WTC11 (cell line): ENCODE results near the gene RDH12. TPM values are rescaled to one million over a fixed set of nuclear protein-coding genes. Genes with fewer than 3 reads are reported as not detected.

ENCODE experiments used
- ATAC-seq: fragments of 200-7000 bp; cut with Tn5 transposase; 2 replicates; pipeline ENCODE4 v1.10.0; 2021; ENCODE audit warnings: mild to moderate bottlenecking, moderate library complexity
- CTCF ChIA-PET: fragments of 300-600 bp; sonication (Branson Sonifier 250); formaldehyde crosslinking; loops from one replicate; lab custom pipeline; 2021; ENCODE audit warnings: antibody characterized with exemption; lab: Charles Lee
- POLR2A ChIA-PET: fragments of 350-600 bp; sonication (Branson Sonifier 250); formaldehyde crosslinking; loops from one replicate; lab custom pipeline; 2021; ENCODE audit warnings: antibody characterized with exemption; lab: Charles Lee
- DNase-seq: peaks from one replicate; pipeline ENCODE4 v3.0.0; 2021; ENCODE audit warnings: low spot score
- H3K27ac Mint-ChIP-seq: 2 replicates; pipeline ENCODE4 v1.8.0; 2021; ENCODE audit warnings: mixed read lengths
- H3K27me3 Mint-ChIP-seq: 2 replicates; pipeline ENCODE4 v1.8.0; 2021; ENCODE audit warnings: low read depth, mild to moderate bottlenecking, moderate library complexity, mixed read lengths
- H3K36me3 Mint-ChIP-seq: 2 replicates; pipeline ENCODE4 v1.8.0; 2021; ENCODE audit warnings: mixed read lengths
- H3K4me1 Mint-ChIP-seq: 2 replicates; pipeline ENCODE4 v1.8.0; 2022; ENCODE audit warnings: mixed read lengths
- H3K4me3 Mint-ChIP-seq: 2 replicates; pipeline ENCODE4 v1.8.0; 2021; ENCODE audit warnings: mild to moderate bottlenecking, moderate library complexity, mixed read lengths
- H3K9me3 Mint-ChIP-seq: 2 replicates; pipeline ENCODE4 v1.8.0; 2021; ENCODE audit warnings: mixed read lengths
- E2F1 ChIP-seq: sonication (generic); formaldehyde crosslinking; IDR thresholded peaks from 2 replicates; pipeline ENCODE4 v1.8.0; 2022; ENCODE audit warnings: mild to moderate bottlenecking, missing genetic modification reagents
- ETV6 ChIP-seq: sonication (generic); formaldehyde crosslinking; IDR thresholded peaks from 2 replicates; pipeline ENCODE4 v1.8.1; 2022; ENCODE audit warnings: mild to moderate bottlenecking, missing genetic modification reagents
- FOXP4 ChIP-seq: sonication (generic); formaldehyde crosslinking; IDR thresholded peaks from 2 replicates; pipeline ENCODE4 v1.8.0; 2022; ENCODE audit warnings: mild to moderate bottlenecking, missing genetic modification reagents
- GRHL2 ChIP-seq: fragments of 250-450 bp; sonication (Bioruptor Pico); IDR thresholded peaks from 2 replicates; pipeline ENCODE4 v1.8.0; 2022; ENCODE audit warnings: mild to moderate bottlenecking, moderate library complexity; ENCODE audit not compliant: insufficient replicate concordance, severe bottlenecking
- HMGA2 ChIP-seq: fragments of 250-450 bp; sonication (Bioruptor Pico); IDR thresholded peaks from 2 replicates; pipeline ENCODE4 v1.4.0; 2021; ENCODE audit warnings: mild to moderate bottlenecking, moderate library complexity
- PREB ChIP-seq: sonication (generic); formaldehyde crosslinking; IDR thresholded peaks from 2 replicates; pipeline ENCODE4 v1.8.1; 2022; ENCODE audit warnings: mild to moderate bottlenecking, missing genetic modification reagents, moderate library complexity, borderline replicate concordance
- SMAD3 ChIP-seq: sonication (generic); formaldehyde crosslinking; IDR thresholded peaks from 2 replicates; pipeline ENCODE4 v1.8.0; 2022; ENCODE audit warnings: missing genetic modification reagents, mild to moderate bottlenecking, borderline replicate concordance
- USF2 ChIP-seq: sonication (generic); formaldehyde crosslinking; IDR thresholded peaks from 2 replicates; pipeline ENCODE4 v1.8.1; 2023; ENCODE audit warnings: mild to moderate bottlenecking, missing genetic modification reagents, moderate library complexity
- ZNF263 ChIP-seq: sonication (generic); formaldehyde crosslinking; IDR thresholded peaks from 2 replicates; pipeline ENCODE4 v1.8.1; 2022; ENCODE audit warnings: low read depth, mild to moderate bottlenecking, moderate library complexity, missing genetic modification reagents
- ZNF416 ChIP-seq: fragments of 250-450 bp; sonication (Bioruptor Pico); IDR thresholded peaks from 2 replicates; pipeline ENCODE4 v1.9.0; 2021; ENCODE audit warnings: mild to moderate bottlenecking, inconsistent platforms
- ZNF512 ChIP-seq: sonication (generic); formaldehyde crosslinking; IDR thresholded peaks from 2 replicates; pipeline ENCODE4 v1.8.1; 2022; ENCODE audit warnings: missing genetic modification reagents, borderline replicate concordance
- ZNF671 ChIP-seq: fragments of 250-450 bp; sonication (Bioruptor Pico); IDR thresholded peaks from 2 replicates; pipeline ENCODE4 v1.8.0; 2021; ENCODE audit warnings: mild to moderate bottlenecking
- total RNA-seq: library from RNA; stranded (reverse); gene quantifications from 3 replicates; pipeline ENCODE4 v1.2.3, GENCODE V29; 2021
- TF ChIP-seq, protein P1 (sequence below): sonication (generic); formaldehyde crosslinking; IDR thresholded peaks from 2 replicates; pipeline ENCODE4 v1.8.1; 2023; ENCODE audit warnings: mild to moderate bottlenecking, missing genetic modification reagents, moderate library complexity
- TF ChIP-seq, protein P2 (sequence below): fragments of 250-450 bp; sonication (Bioruptor Pico); IDR thresholded peaks from 2 replicates; pipeline ENCODE4 v1.8.0; 2021; ENCODE audit warnings: mild to moderate bottlenecking
- TF ChIP-seq, protein P3 (sequence below): sonication (generic); formaldehyde crosslinking; IDR thresholded peaks from 2 replicates; pipeline ENCODE4 v1.8.1; 2023; ENCODE audit warnings: mild to moderate bottlenecking, moderate library complexity, missing genetic modification reagents
- TF ChIP-seq, protein P4 (sequence below): fragments of 250-450 bp; sonication (Bioruptor Pico); IDR thresholded peaks from 2 replicates; pipeline ENCODE4 v1.9.0; 2021; ENCODE audit warnings: mild to moderate bottlenecking
- TF ChIP-seq, protein P5 (sequence below): sonication (generic); formaldehyde crosslinking; IDR thresholded peaks from 2 replicates; pipeline ENCODE4 v1.8.1; 2022; ENCODE audit warnings: low read depth, mild to moderate bottlenecking, moderate library complexity, missing genetic modification reagents, borderline replicate concordance
- TF ChIP-seq, protein P6 (sequence below): sonication (generic); formaldehyde crosslinking; IDR thresholded peaks from 2 replicates; pipeline ENCODE4 v1.8.0; 2022; ENCODE audit warnings: mild to moderate bottlenecking, missing genetic modification reagents

Gene RDH12
- total RNA-seq, 1 experiment from 2014 or later = 0.77 TPM

DNA sequence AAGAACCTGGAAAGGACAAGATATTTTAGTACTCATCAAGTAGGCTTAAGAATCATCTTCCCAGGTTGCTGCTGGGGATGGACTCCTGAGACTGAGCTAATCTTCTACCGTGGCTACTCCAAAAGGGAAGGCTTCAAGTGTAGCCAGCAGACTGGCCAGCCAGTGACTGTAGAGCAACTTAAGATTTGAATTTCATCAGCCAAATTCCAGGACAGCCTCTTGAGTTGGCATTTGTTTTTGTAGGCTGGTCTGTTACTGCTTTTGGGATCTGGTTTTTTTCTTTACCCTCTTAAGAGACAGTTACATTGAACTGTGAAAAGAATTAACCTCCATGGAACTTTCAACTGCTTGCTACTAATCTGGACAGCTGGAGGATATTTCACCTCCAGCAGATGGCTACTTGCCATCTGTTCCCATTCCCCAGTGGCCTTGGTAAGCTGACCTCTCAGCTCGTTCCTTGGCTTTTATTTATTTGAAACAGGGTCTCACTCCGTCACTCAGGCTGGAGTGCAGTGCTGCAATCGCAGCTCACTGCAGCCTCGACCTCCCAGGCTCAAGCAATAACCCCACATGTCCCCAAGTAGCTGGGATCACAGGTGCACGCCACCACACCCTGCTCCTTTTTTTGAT, 47.9 kb upstream of the RDH12 start (continued):
- TF ChIP-seq, protein P1, sequence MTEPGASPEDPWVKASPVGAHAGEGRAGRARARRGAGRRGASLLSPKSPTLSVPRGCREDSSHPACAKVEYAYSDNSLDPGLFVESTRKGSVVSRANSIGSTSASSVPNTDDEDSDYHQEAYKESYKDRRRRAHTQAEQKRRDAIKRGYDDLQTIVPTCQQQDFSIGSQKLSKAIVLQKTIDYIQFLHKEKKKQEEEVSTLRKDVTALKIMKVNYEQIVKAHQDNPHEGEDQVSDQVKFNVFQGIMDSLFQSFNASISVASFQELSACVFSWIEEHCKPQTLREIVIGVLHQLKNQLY (CRISPR knock-in tag) = no peak
- TF ChIP-seq, protein P2, sequence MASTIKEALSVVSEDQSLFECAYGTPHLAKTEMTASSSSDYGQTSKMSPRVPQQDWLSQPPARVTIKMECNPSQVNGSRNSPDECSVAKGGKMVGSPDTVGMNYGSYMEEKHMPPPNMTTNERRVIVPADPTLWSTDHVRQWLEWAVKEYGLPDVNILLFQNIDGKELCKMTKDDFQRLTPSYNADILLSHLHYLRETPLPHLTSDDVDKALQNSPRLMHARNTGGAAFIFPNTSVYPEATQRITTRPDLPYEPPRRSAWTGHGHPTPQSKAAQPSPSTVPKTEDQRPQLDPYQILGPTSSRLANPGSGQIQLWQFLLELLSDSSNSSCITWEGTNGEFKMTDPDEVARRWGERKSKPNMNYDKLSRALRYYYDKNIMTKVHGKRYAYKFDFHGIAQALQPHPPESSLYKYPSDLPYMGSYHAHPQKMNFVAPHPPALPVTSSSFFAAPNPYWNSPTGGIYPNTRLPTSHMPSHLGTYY (CRISPR knock-in tag) = no peak
- TF ChIP-seq E2F1 (CRISPR knock-in tag) = no peak
- TF ChIP-seq, protein P3, sequence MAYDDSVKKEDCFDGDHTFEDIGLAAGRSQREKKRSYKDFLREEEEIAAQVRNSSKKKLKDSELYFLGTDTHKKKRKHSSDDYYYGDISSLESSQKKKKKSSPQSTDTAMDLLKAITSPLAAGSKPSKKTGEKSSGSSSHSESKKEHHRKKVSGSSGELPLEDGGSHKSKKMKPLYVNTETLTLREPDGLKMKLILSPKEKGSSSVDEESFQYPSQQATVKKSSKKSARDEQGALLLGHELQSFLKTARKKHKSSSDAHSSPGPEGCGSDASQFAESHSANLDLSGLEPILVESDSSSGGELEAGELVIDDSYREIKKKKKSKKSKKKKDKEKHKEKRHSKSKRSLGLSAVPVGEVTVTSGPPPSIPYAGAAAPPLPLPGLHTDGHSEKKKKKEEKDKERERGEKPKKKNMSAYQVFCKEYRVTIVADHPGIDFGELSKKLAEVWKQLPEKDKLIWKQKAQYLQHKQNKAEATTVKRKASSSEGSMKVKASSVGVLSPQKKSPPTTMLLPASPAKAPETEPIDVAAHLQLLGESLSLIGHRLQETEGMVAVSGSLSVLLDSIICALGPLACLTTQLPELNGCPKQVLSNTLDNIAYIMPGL (CRISPR knock-in tag) = no peak
- TF ChIP-seq, protein P4, sequence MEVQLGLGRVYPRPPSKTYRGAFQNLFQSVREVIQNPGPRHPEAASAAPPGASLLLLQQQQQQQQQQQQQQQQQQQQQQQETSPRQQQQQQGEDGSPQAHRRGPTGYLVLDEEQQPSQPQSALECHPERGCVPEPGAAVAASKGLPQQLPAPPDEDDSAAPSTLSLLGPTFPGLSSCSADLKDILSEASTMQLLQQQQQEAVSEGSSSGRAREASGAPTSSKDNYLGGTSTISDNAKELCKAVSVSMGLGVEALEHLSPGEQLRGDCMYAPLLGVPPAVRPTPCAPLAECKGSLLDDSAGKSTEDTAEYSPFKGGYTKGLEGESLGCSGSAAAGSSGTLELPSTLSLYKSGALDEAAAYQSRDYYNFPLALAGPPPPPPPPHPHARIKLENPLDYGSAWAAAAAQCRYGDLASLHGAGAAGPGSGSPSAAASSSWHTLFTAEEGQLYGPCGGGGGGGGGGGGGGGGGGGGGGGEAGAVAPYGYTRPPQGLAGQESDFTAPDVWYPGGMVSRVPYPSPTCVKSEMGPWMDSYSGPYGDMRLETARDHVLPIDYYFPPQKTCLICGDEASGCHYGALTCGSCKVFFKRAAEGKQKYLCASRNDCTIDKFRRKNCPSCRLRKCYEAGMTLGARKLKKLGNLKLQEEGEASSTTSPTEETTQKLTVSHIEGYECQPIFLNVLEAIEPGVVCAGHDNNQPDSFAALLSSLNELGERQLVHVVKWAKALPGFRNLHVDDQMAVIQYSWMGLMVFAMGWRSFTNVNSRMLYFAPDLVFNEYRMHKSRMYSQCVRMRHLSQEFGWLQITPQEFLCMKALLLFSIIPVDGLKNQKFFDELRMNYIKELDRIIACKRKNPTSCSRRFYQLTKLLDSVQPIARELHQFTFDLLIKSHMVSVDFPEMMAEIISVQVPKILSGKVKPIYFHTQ (CRISPR knock-in tag) = no peak
- TF ChIP-seq ZNF263 = no peak
- TF ChIP-seq ETV6 (CRISPR knock-in tag) = no peak
- TF ChIP-seq PREB (CRISPR knock-in tag) = no peak
- TF ChIP-seq ZNF671 (CRISPR knock-in tag) = no peak
- TF ChIP-seq, protein P5, sequence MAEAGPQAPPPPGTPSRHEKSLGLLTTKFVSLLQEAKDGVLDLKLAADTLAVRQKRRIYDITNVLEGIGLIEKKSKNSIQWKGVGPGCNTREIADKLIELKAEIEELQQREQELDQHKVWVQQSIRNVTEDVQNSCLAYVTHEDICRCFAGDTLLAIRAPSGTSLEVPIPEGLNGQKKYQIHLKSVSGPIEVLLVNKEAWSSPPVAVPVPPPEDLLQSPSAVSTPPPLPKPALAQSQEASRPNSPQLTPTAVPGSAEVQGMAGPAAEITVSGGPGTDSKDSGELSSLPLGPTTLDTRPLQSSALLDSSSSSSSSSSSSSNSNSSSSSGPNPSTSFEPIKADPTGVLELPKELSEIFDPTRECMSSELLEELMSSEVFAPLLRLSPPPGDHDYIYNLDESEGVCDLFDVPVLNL (CRISPR knock-in tag) = no peak

- ChIA-PET CTCF (interaction anchor here (1.0 to 4.0 kb wide), 4 partner anchors 41 to 243 kb away, joined by 4 to 49 read pairs (median 6); partner anchors contain the start of genes ARG2 and PIGH), POLR2A (no interaction called here)
- peaks cover 6% of the 10 kb centered on the region for H3K4me1 Mint-ChIP-seq
- no peaks in the 10 kb centered on the region for H3K9me3 Mint-ChIP-seq
- DNase-seq (no peak), ATAC-seq (no peak)
- no peak overlapping the region for H3K27ac Mint-ChIP-seq
- peaks cover 7% of the 10 kb centered on the region for H3K36me3 Mint-ChIP-seq
- H3K4me3 Mint-ChIP-seq = no peak overlapping the region
- H3K27me3 Mint-ChIP-seq = no peaks in the 10 kb centered on the region
- TF ChIP-seq HMGA2 (CRISPR knock-in tag) (no peak), ZNF512 (no peak), USF2 (CRISPR knock-in tag) (no peak), ZNF416 (no peak), SMAD3 (CRISPR knock-in tag) (no peak), FOXP4 (CRISPR knock-in tag) (no peak), GRHL2 (CRISPR knock-in tag) (no peak)
- TF ChIP-seq, protein P6, sequence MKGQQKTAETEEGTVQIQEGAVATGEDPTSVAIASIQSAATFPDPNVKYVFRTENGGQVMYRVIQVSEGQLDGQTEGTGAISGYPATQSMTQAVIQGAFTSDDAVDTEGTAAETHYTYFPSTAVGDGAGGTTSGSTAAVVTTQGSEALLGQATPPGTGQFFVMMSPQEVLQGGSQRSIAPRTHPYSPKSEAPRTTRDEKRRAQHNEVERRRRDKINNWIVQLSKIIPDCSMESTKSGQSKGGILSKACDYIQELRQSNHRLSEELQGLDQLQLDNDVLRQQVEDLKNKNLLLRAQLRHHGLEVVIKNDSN (CRISPR knock-in tag) = no peak
These were observed 38.1 kb upstream of the RDH12 start for GRCh38 chr14:67663633-67664032.
